GM19397 (cell line): ENCODE data around the gene TXNDC11.

Source experiments
- ATAC-seq: cut with Tn5 transposase; IDR thresholded peaks from one replicate; pipeline ENCODE4 v1.9.1; 2021; ENCODE audit warnings: mild to moderate bottlenecking, moderate library complexity; ENCODE audit not compliant: unreplicated experiment

TXNDC11 gene

GRCh38 chr16:11675561-11676511 lies 66.8 kb downstream of the TXNDC11 start:
- no peak for ATAC-seq

- ATAC-seq, result no peak
Observed at GRCh38 chr16:11674818-11675560, 67.7 kb downstream of the TXNDC11 start.

GRCh38 chr16:11674001-11674817 lies 68.4 kb downstream of the TXNDC11 start:
- ATAC-seq, result no peak

GRCh38 chr16:11673091-11674000 lies 69.3 kb downstream of the TXNDC11 start:
- no peak for ATAC-seq

- no peak for ATAC-seq
Observed at GRCh38 chr16:11672206-11673090, 70.2 kb downstream of the TXNDC11 start.

GRCh38 chr16:11671676-11672075 lies 71.0 kb downstream of the TXNDC11 start:
- no peak for ATAC-seq

- no peak for ATAC-seq
Observed at GRCh38 chr16:11671271-11671670, 71.4 kb downstream of the TXNDC11 start.

GRCh38 chr16:11670171-11671131 lies 72.2 kb downstream of the TXNDC11 start:
- no peak for ATAC-seq

- no peak for ATAC-seq
Observed at GRCh38 chr16:11669380-11670146, 73.1 kb downstream of the TXNDC11 start.

- ATAC-seq, result peak; percentile 1
Observed at GRCh38 chr16:11668623-11669379, 73.9 kb downstream of the TXNDC11 start.

- ATAC-seq, result peak; percentile 59
Observed at GRCh38 chr16:11667824-11668622, 74.6 kb downstream of the TXNDC11 start, which contains the start of gene SNN. SNN (plus strand) TSS chr16:11668455; CDS start chr16:11676060, 7,605 bp downstream.

- no peak for ATAC-seq
Observed at GRCh38 chr16:11667221-11667823, 75.3 kb downstream of the TXNDC11 start.

GRCh38 chr16:11666103-11667055 lies 76.3 kb downstream of the TXNDC11 start:
- ATAC-seq, result no peak

- ATAC-seq, result no peak
Observed at GRCh38 chr16:11665071-11665491, 77.6 kb downstream of the TXNDC11 start.
